ENCODE data around the gene CDC37L1. TPM values are rescaled to one million over a fixed set of nuclear protein-coding genes. Genes with fewer than 3 reads are reported as not detected.
A peak's percentile ranks its signal among the peaks of the same experiment; 100 is the strongest.

CDC37L1 gene
- total and polyA plus RNA-seq, 7 experiments from 2014 or later: 13.4 to 28.0 (median 21.9) TPM

- no peak for DNase-seq
- H3K9me3 Mint-ChIP-seq: no peaks in the 10 kb centered on the region
- H3K27me3 Mint-ChIP-seq: no peaks in the 10 kb centered on the region
- Histone ChIP-seq H3K4me1 (ENCODE audit: control insufficient read depth in 2 of 2, insufficient read depth in 2 of 2, low read length in 2 of 2) (peaks cover 4 to 6% of the 10 kb centered on the region in 2 donors), H3K27ac (ENCODE audit: low read depth, low read length) (no peak overlapping the region), H3K27me3 (ENCODE audit: control insufficient read depth in 2 of 2, insufficient read depth in 2 of 2, low read length in 2 of 2) (no peaks in the 10 kb centered on the region), H3K9me3 (ENCODE audit: control insufficient read depth in 2 of 3, low read length in 3 of 3) (no peaks in the 10 kb centered on the region), H3K4me3 (ENCODE audit: low read length) (no peak overlapping the region), H3K36me3 (ENCODE audit: control insufficient read depth in 2 of 3, insufficient read depth in 3 of 3, low read length in 3 of 3) (no peaks in the 10 kb centered on the region)
- peaks cover 27 to 69% (median 57%) of the 10 kb centered on the region in 7 donors for H3K4me1 Mint-ChIP-seq
- H3K36me3 Mint-ChIP-seq: peaks cover 0 to 18% (median 8%) of the 10 kb centered on the region in 5 donors
- H3K4me3 Mint-ChIP-seq: peak overlapping the region in 1 of 10 donors; percentile 34
- ChIA-PET CTCF (interaction anchor here (1.1 kb wide), 1 partner anchor 29 kb away, joined by 3 read pairs; no protein-coding TSS in a partner anchor), POLR2A (interaction anchor here (0.6 to 1.3 kb wide), 2 partner anchors 58 to 69 kb away, joined by 3 to 4 read pairs; no protein-coding TSS in a partner anchor)
- peak overlapping the region in 1 of 9 donors; percentile 3 for H3K27ac Mint-ChIP-seq
- ATAC-seq: peak; percentile 16
- intact Hi-C loops (cut with micrococcal nuclease): no loop called here
These were observed 54.8 kb downstream of the CDC37L1 start for GRCh38 chr9:4734150-4734549.

- POLR2A ChIA-PET: interaction anchor here (1.6 to 2.3 kb wide), 2 partner anchors 58 kb away, joined by 3 to 8 read pairs; no protein-coding TSS in a partner anchor
- Histone ChIP-seq H3K36me3 (ENCODE audit: control insufficient read depth in 2 of 3, insufficient read depth in 3 of 3, low read length in 3 of 3) (peaks cover 0 to 11% (median 0%) of the 10 kb centered on the region in 3 experiments), H3K27ac (ENCODE audit: low read depth, low read length) (no peak overlapping the region), H3K4me3 (ENCODE audit: low read length) (peak overlapping the region; percentile 73), H3K4me1 (ENCODE audit: control insufficient read depth in 2 of 2, insufficient read depth in 2 of 2, low read length in 2 of 2) (peaks cover 10 to 16% of the 10 kb centered on the region in 2 donors), H3K9me3 (ENCODE audit: control insufficient read depth in 2 of 3, low read length in 3 of 3) (no peaks in the 10 kb centered on the region), H3K27me3 (ENCODE audit: control insufficient read depth in 2 of 2, insufficient read depth in 2 of 2, low read length in 2 of 2) (no peaks in the 10 kb centered on the region)
- peak overlapping the region; percentile 88 to 99 (median 94) for H3K4me3 Mint-ChIP-seq
- no peak for ATAC-seq
- H3K9me3 Mint-ChIP-seq: no peaks in the 10 kb centered on the region
- no peak for DNase-seq
- H3K36me3 Mint-ChIP-seq: peaks cover 0 to 9% (median 5%) of the 10 kb centered on the region in 5 donors
- peaks cover 28 to 59% (median 47%) of the 10 kb centered on the region in 7 donors for H3K4me1 Mint-ChIP-seq
- CTCF ChIA-PET: no interaction called here
- intact Hi-C loops (cut with micrococcal nuclease): no loop called here
- peak overlapping the region in 7 of 9 donors; percentile 32 to 98 (median 88) for H3K27ac Mint-ChIP-seq
- no peaks in the 10 kb centered on the region for H3K27me3 Mint-ChIP-seq
These were observed 59.7 kb downstream of the CDC37L1 start for GRCh38 chr9:4738866-4739586.

GRCh38 chr9:4739587-4740387 lies 60.4 kb downstream of the CDC37L1 start:
- peaks cover 0 to 11% (median 0%) of the 10 kb centered on the region in 3 experiments for H3K36me3 ChIP-seq (ENCODE audit: control insufficient read depth in 2 of 3, insufficient read depth in 3 of 3, low read length in 3 of 3)
- Mint-ChIP-seq H3K4me3 (peak overlapping the region; percentile 88 to 99 (median 94)), H3K36me3 (peaks cover 0 to 5% (median 4%) of the 10 kb centered on the region in 5 donors), H3K9me3 (no peaks in the 10 kb centered on the region), H3K27ac (peak overlapping the region; percentile 83 to 98 (median 92)), H3K4me1 (peaks cover 23 to 51% (median 40%) of the 10 kb centered on the region in 7 donors), H3K27me3 (no peaks in the 10 kb centered on the region)
- intact Hi-C loops (cut with micrococcal nuclease): loop anchor here (1.0 to 10.0 kb wide), 19 partner anchors 15 to 1895 kb away; partner anchors contain the start of genes JAK2 (in 2 of the 2), PLGRKT (in 2 of the 2), ERMP1 (in 1 of the 2) and PLPP6 (in 1 of the 2)
- DNase-seq: no peak
- peak overlapping the region; percentile 86 for H3K27ac ChIP-seq (ENCODE audit: low read depth, low read length)
- ChIA-PET POLR2A (interaction anchor here (0.7 to 3.5 kb wide), 21 partner anchors 21 to 1213 kb away, joined by 3 to 29 read pairs (median 5); partner anchors contain the start of genes CDC37L1, PLPP6, RCL1 and RFX3), CTCF (interaction anchor here (0.7 to 1.7 kb wide), 5 partner anchors 10 to 57 kb away, joined by 3 to 8 read pairs (median 3); no protein-coding TSS in a partner anchor)
- no peaks in the 10 kb centered on the region for H3K27me3 ChIP-seq (ENCODE audit: control insufficient read depth in 2 of 2, insufficient read depth in 2 of 2, low read length in 2 of 2)
- H3K4me3 ChIP-seq (ENCODE audit: low read length): peak overlapping the region; percentile 73
- peaks cover 10 to 16% of the 10 kb centered on the region in 2 donors for H3K4me1 ChIP-seq (ENCODE audit: control insufficient read depth in 2 of 2, insufficient read depth in 2 of 2, low read length in 2 of 2)
- no peaks in the 10 kb centered on the region for H3K9me3 ChIP-seq (ENCODE audit: control insufficient read depth in 2 of 3, low read length in 3 of 3)
- ATAC-seq: no peak

- no peaks in the 10 kb centered on the region for H3K27me3 Mint-ChIP-seq
- peak overlapping the region; percentile 83 to 98 (median 92) for H3K27ac Mint-ChIP-seq
- no peaks in the 10 kb centered on the region for H3K9me3 Mint-ChIP-seq
- DNase-seq: no peak
- Histone ChIP-seq H3K36me3 (ENCODE audit: control insufficient read depth in 2 of 3, insufficient read depth in 3 of 3, low read length in 3 of 3) (peaks cover 0 to 11% (median 0%) of the 10 kb centered on the region in 3 experiments), H3K4me1 (ENCODE audit: control insufficient read depth in 2 of 2, insufficient read depth in 2 of 2, low read length in 2 of 2) (peaks cover 10 to 16% of the 10 kb centered on the region in 2 donors), H3K27me3 (ENCODE audit: control insufficient read depth in 2 of 2, insufficient read depth in 2 of 2, low read length in 2 of 2) (no peaks in the 10 kb centered on the region), H3K9me3 (ENCODE audit: control insufficient read depth in 2 of 3, low read length in 3 of 3) (no peaks in the 10 kb centered on the region), H3K4me3 (ENCODE audit: low read length) (peak overlapping the region; percentile 73), H3K27ac (ENCODE audit: low read depth, low read length) (peak overlapping the region; percentile 86)
- no peak for ATAC-seq
- POLR2A ChIA-PET: interaction anchor here (0.7 to 3.5 kb wide), 21 partner anchors 22 to 1214 kb away, joined by 3 to 29 read pairs (median 5); partner anchors contain the start of genes CDC37L1, PLPP6, RCL1 and RFX3
- peaks cover 22 to 49% (median 40%) of the 10 kb centered on the region in 7 donors for H3K4me1 Mint-ChIP-seq
- CTCF ChIA-PET: interaction anchor here (0.7 to 1.7 kb wide), 6 partner anchors 10 to 78 kb away, joined by 3 to 8 read pairs (median 4); partner anchors contain the start of gene PLPP6
- intact Hi-C loops (cut with micrococcal nuclease): loop anchor here (1.0 to 10.0 kb wide), 19 partner anchors 16 to 1896 kb away; partner anchors contain the start of genes JAK2 (in 2 of the 2), PLGRKT (in 2 of the 2), ERMP1 (in 1 of the 2) and PLPP6 (in 1 of the 2)
- H3K4me3 Mint-ChIP-seq: peak overlapping the region; percentile 88 to 99 (median 94)
- H3K36me3 Mint-ChIP-seq: peaks cover 0 to 5% (median 3%) of the 10 kb centered on the region in 5 donors
These were observed 60.9 kb downstream of the CDC37L1 start for GRCh38 chr9:4740388-4740637.

- intact Hi-C loops (cut with micrococcal nuclease): loop anchor here (1.0 to 10.0 kb wide), 24 partner anchors 10 to 1896 kb away; partner anchors contain the start of genes CDC37L1 (in 2 of the 2), JAK2 (in 2 of the 2), PLGRKT (in 2 of the 2) and PLPP6 (in 2 of the 2)
- peaks cover 0 to 5% (median 3%) of the 10 kb centered on the region in 5 donors for H3K36me3 Mint-ChIP-seq
- peak within 1 kb of the TSS; percentile 86 to 98 (median 93) for H3K27ac Mint-ChIP-seq
- H3K4me1 Mint-ChIP-seq: peaks cover 22 to 49% (median 40%) of the 10 kb centered on the region in 7 donors
- Histone ChIP-seq H3K27me3 (ENCODE audit: control insufficient read depth in 2 of 2, insufficient read depth in 2 of 2, low read length in 2 of 2) (no peaks in the 10 kb centered on the region), H3K4me3 (ENCODE audit: low read length) (peak within 1 kb of the TSS; percentile 73), H3K36me3 (ENCODE audit: control insufficient read depth in 2 of 3, insufficient read depth in 3 of 3, low read length in 3 of 3) (peaks cover 0 to 11% (median 0%) of the 10 kb centered on the region in 3 experiments), H3K27ac (ENCODE audit: low read depth, low read length) (peak within 1 kb of the TSS; percentile 86), H3K4me1 (ENCODE audit: control insufficient read depth in 2 of 2, insufficient read depth in 2 of 2, low read length in 2 of 2) (peaks cover 10 to 16% of the 10 kb centered on the region in 2 donors), H3K9me3 (ENCODE audit: control insufficient read depth in 2 of 3, low read length in 3 of 3) (no peaks in the 10 kb centered on the region)
- no peaks in the 10 kb centered on the region for H3K9me3 Mint-ChIP-seq
- peak within 1 kb of the TSS; percentile 88 to 99 (median 94) for H3K4me3 Mint-ChIP-seq
- H3K27me3 Mint-ChIP-seq: no peaks in the 10 kb centered on the region
- peak; percentile 72 to 85 (median 83) for DNase-seq
- ChIA-PET CTCF (interaction anchor here (0.7 to 1.7 kb wide), 8 partner anchors 9 to 79 kb away, joined by 3 to 8 read pairs (median 3); partner anchors contain the start of gene PLPP6), POLR2A (interaction anchor here (0.7 to 3.5 kb wide), 20 partner anchors 22 to 1214 kb away, joined by 3 to 29 read pairs (median 5); partner anchors contain the start of genes CDC37L1, PLPP6, RCL1 and RFX3)
- ATAC-seq: peak; percentile 95
These were observed 61.4 kb downstream of the CDC37L1 start, which contains the start of gene AK3 for GRCh38 chr9:4740638-4741364. Gene AK3, minus strand, starts transcription at chr9:4741202. Its CDS starts 115 bp downstream, at chr9:4741087.
